ENCODE results near the gene EPYC. TPM values are rescaled to one million over a fixed set of nuclear protein-coding genes. Genes with fewer than 3 reads are reported as not detected.

The EPYC gene
- 0.26 and 0.76 TPM in 2 replicates for total RNA-seq

GRCh38 chr12:91004872-91005271 lies at the start of gene EPYC:
Gene EPYC, minus strand, starts transcription at chr12:91004972. Its CDS starts 2,407 bp downstream, at chr12:91002565.

GRCh38 chr12:90954921-90955320 lies 49.9 kb downstream of the EPYC start, which contains the start of gene CCER1:
Gene CCER1, minus strand, starts transcription at chr12:90955176. Its CDS starts 434 bp downstream, at chr12:90954742.

Other genes with a start within 250 kb of the EPYC start
- not detected in 2 replicates for gene CCER1, start 49.8 kb downstream of the EPYC start, total RNA-seq
- 0.11 TPM in 1 of 2 replicates, not detected in the other for gene KERA, start 53.1 kb upstream of the EPYC start, total RNA-seq
- 7,416 and 8,099 TPM in 2 replicates for gene LUM, start 106.5 kb upstream of the EPYC start, total RNA-seq
- gene DCN, start 177.8 kb upstream of the EPYC start, total RNA-seq: 6,413 and 6,491 TPM in 2 replicates